Keratinocyte (primary cell): ENCODE measurements around the gene GRM1. TPM values are rescaled to one million over a fixed set of nuclear protein-coding genes. Genes with fewer than 3 reads are reported as not detected.
A peak's percentile ranks its signal among the peaks of the same experiment; 100 is the strongest.

Experiments
- DNase-seq: peaks from one replicate; pipeline ENCODE4 v3.0.0-alpha.2; 2011; ENCODE audit warnings: low read depth, missing footprints, low spot score
- FAIRE-seq: peaks from 2 replicates; lab custom pipeline; 2011; peaks lifted over from hg19 to GRCh38; lab: Jason Lieb, UNC
- H2AFZ ChIP-seq: 2 replicates; pipeline ENCODE4 v1.6.0; 2012; ENCODE audit warnings: low read length, control low read depth, inconsistent platforms; ENCODE audit not compliant: control insufficient read depth
- H3K27ac ChIP-seq: 2 replicates; pipeline ENCODE4 v1.5.1; 2011; ENCODE audit warnings: low read length; ENCODE audit not compliant: control insufficient read depth, insufficient read depth
- H3K27me3 ChIP-seq: 3 replicates; pipeline ENCODE4 v1.6.0; 2011; ENCODE audit warnings: low read length; ENCODE audit not compliant: control insufficient read depth, insufficient read depth; ENCODE audit errors: extremely low read depth
- H3K36me3 ChIP-seq, 2 experiments: 2 replicates in 1 of 2; 3 replicates in 1 of 2; pipeline ENCODE4 v1.5.1; 2011; ENCODE audit warnings: low read length in 2 of 2, mild to moderate bottlenecking in 1 of 2; ENCODE audit not compliant: control insufficient read depth in 2 of 2, insufficient read depth in 2 of 2; ENCODE audit errors: extremely low read depth in 1 of 2
- H3K4me1 ChIP-seq: 3 replicates; pipeline ENCODE4 v1.5.1; 2011; ENCODE audit warnings: low read length; ENCODE audit not compliant: control insufficient read depth, insufficient read depth; ENCODE audit errors: extremely low read depth
- H3K4me2 ChIP-seq: 3 replicates; pipeline ENCODE4 v1.6.0; 2011; ENCODE audit warnings: low read depth, low read length; ENCODE audit not compliant: control insufficient read depth, insufficient read depth; ENCODE audit errors: extremely low read depth
- H3K4me3 ChIP-seq, 3 experiments: fragments of 200-600 bp in 1 of 3; sonication (generic) in 1 of 3; 2 replicates in 2 of 3; 3 replicates in 1 of 3; pipeline ENCODE4 v1.5.1; 2011 to 2016; ENCODE audit warnings: low read length in 3 of 3, mild to moderate bottlenecking in 3 of 3, control low read depth in 2 of 3, inconsistent platforms in 1 of 3, low read depth in 1 of 3, mixed read lengths in 1 of 3, mixed run types in 1 of 3, moderate library complexity in 1 of 3; ENCODE audit not compliant: control insufficient read depth in 2 of 3, insufficient read depth in 2 of 3; ENCODE audit errors: extremely low read depth in 1 of 3
- H3K79me2 ChIP-seq: 2 replicates; pipeline ENCODE4 v1.6.0; 2012; ENCODE audit warnings: low read length; ENCODE audit not compliant: control insufficient read depth, insufficient read depth
- H3K9ac ChIP-seq: 3 replicates; pipeline ENCODE4 v1.6.0; 2011; ENCODE audit warnings: low read length; ENCODE audit not compliant: control insufficient read depth, insufficient read depth; ENCODE audit errors: extremely low read depth
- H3K9me1 ChIP-seq: 3 replicates; pipeline ENCODE4 v1.6.0; 2011; ENCODE audit warnings: low read length; ENCODE audit not compliant: control insufficient read depth, insufficient read depth; ENCODE audit errors: extremely low read depth
- H3K9me3 ChIP-seq: 2 replicates; pipeline ENCODE4 v1.5.1; 2012; ENCODE audit warnings: low read depth, low read length; ENCODE audit not compliant: control insufficient read depth
- H4K20me1 ChIP-seq: 3 replicates; pipeline ENCODE4 v1.6.0; 2011; ENCODE audit warnings: low read length; ENCODE audit not compliant: control insufficient read depth, insufficient read depth; ENCODE audit errors: extremely low read depth
- EZH2 ChIP-seq: IDR thresholded peaks from one replicate; pipeline ENCODE4 v1.6.1; 2012; ENCODE audit warnings: inconsistent platforms, mild to moderate bottlenecking, low read length, moderate library complexity
- dilution Hi-C: fragments of 300-500 bp; cut with MboI; formaldehyde crosslinking; loops from one replicate; pipeline ENCODE4 v1.7.0; 2020; ENCODE audit warnings: low sequenced_read_pairs; ENCODE audit not compliant: extremely low pct_ligation_motif_present
- polyA plus RNA-seq, 5 experiments: library from polyadenylated mRNA; depleted of rRNA in 3 of 5; stranded (reverse) in 3 of 5; stranded (forward) in 1 of 5; unstranded in 1 of 5; fragments of >200 nt; gene quantifications; 1 replicate in 1 of 5; 2 replicates in 3 of 5; 3 replicates in 1 of 5; pipeline versions ENCODE4 v1.2.1 to v1.2.3, GENCODE V29; 2011 to 2012; ENCODE audit warnings: missing spikeins in 2 of 5, low read depth in 1 of 5, low replicate concordance in 1 of 5
- TF ChIP-seq, protein P1 (sequence below), 3 experiments: IDR thresholded peaks in 1 of 3; conservative IDR thresholded peaks in 1 of 3; optimal IDR thresholded peaks in 1 of 3; 2 replicates in 2 of 3; 3 replicates in 1 of 3; pipeline versions ENCODE3 to v1.5.1; 2011; ENCODE audit warnings: low read length in 3 of 3, mild to moderate bottlenecking in 3 of 3, moderate library complexity in 2 of 3, control low read depth in 1 of 3, inconsistent platforms in 1 of 3; ENCODE audit not compliant: insufficient read depth in 2 of 3; ENCODE audit errors: extremely low read depth in 1 of 3

GRM1 gene
- polyA plus RNA-seq, 1 donor (not counting 4 experiments of a cell fraction or from before 2014, with no cell fraction given) = not detected

DNA sequence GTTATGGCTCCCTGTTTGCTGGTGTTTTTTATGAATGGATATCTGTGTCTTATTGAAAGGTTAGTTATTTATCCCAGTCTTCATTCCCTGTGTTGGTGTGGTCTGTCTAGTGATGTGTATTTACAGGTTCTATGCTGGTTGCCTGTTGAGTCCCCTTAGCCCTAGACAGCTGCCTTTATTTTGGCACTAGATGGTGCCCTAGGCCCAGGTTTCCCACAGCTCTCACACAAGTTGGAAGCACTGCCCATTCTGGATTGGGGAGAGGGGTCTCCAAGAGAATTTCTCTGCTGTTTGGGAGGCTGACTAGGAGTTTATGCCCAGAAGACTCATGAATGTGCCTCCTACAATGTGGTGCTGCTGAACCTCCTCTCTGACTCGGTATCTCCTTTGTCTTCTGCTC lies 12.4 kb downstream of the GRM1 start:
- H3K36me3 ChIP-seq = no peaks in the 10 kb centered on the region
- no peaks in the 10 kb centered on the region for H3K9me1 ChIP-seq
- DNase-seq = no peak
- no peaks in the 10 kb centered on the region for H3K4me1 ChIP-seq
- no peaks in the 10 kb centered on the region for H4K20me1 ChIP-seq
- no peak overlapping the region for H3K4me2 ChIP-seq
- dilution Hi-C loops = no loop called here
- no peak overlapping the region for H3K4me3 ChIP-seq
- FAIRE-seq = no peak
- H3K79me2 ChIP-seq = no peaks in the 10 kb centered on the region
- H3K9ac ChIP-seq = no peak overlapping the region
- no peaks in the 10 kb centered on the region for H3K27me3 ChIP-seq
- H2AFZ ChIP-seq = no peak overlapping the region
- no peaks in the 10 kb centered on the region for H3K9me3 ChIP-seq
- H3K27ac ChIP-seq = no peak overlapping the region
- TF ChIP-seq EZH2 = no peak
- TF ChIP-seq, protein P1, sequence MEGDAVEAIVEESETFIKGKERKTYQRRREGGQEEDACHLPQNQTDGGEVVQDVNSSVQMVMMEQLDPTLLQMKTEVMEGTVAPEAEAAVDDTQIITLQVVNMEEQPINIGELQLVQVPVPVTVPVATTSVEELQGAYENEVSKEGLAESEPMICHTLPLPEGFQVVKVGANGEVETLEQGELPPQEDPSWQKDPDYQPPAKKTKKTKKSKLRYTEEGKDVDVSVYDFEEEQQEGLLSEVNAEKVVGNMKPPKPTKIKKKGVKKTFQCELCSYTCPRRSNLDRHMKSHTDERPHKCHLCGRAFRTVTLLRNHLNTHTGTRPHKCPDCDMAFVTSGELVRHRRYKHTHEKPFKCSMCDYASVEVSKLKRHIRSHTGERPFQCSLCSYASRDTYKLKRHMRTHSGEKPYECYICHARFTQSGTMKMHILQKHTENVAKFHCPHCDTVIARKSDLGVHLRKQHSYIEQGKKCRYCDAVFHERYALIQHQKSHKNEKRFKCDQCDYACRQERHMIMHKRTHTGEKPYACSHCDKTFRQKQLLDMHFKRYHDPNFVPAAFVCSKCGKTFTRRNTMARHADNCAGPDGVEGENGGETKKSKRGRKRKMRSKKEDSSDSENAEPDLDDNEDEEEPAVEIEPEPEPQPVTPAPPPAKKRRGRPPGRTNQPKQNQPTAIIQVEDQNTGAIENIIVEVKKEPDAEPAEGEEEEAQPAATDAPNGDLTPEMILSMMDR (optimal IDR thresholded peaks at IDR 0.05 in 1 of 3, IDR thresholded peaks at IDR 0.05 in 1 of 3, conservative IDR thresholded peaks at IDR 0.05 in 1 of 3; ENCODE audit: extremely low read depth in 1 of 3, insufficient read depth in 2 of 3, low read length in 3 of 3) = peak; percentile 36 to 61 (median 48)

DNA sequence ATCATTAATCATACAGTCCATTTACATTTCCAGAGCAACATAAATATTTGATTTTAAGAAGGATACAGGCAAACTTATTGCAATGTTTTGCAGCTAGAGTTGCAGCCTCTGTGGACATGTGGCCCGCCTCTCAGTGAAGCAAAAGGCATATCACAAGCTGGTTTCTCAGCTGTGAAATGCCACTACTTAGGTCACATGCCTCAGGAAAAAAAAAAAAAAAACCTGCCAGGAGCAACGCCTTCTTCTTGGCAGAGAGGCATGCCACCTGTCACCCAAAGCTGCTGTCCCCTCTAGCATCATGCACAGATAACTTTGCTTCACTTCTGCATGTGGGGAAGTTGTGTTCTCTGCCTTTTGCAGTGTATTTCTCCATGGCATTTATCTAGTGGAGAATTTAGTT lies 18.5 kb downstream of the GRM1 start:
- H4K20me1 ChIP-seq = no peaks in the 10 kb centered on the region
- FAIRE-seq (no peak), DNase-seq (no peak)
- H2AFZ ChIP-seq = no peak overlapping the region
- no peak overlapping the region for H3K4me2 ChIP-seq
- H3K79me2 ChIP-seq = no peaks in the 10 kb centered on the region
- no peak for TF ChIP-seq EZH2
- TF ChIP-seq, protein P1 (optimal IDR thresholded peaks at IDR 0.05 in 1 of 3, IDR thresholded peaks at IDR 0.05 in 1 of 3, conservative IDR thresholded peaks at IDR 0.05 in 1 of 3; ENCODE audit: extremely low read depth in 1 of 3, insufficient read depth in 2 of 3, low read length in 3 of 3) = no peak
- no peaks in the 10 kb centered on the region for H3K4me1 ChIP-seq
- H3K4me3 ChIP-seq = no peak overlapping the region
- H3K27ac ChIP-seq = no peak overlapping the region
- dilution Hi-C loops = no loop called here
- no peaks in the 10 kb centered on the region for H3K36me3 ChIP-seq
- H3K9me1 ChIP-seq = no peaks in the 10 kb centered on the region
- no peaks in the 10 kb centered on the region for H3K9me3 ChIP-seq
- no peak overlapping the region for H3K9ac ChIP-seq
- H3K27me3 ChIP-seq = no peaks in the 10 kb centered on the region
